ENCODE measurements around the gene CPLANE2.

Gene CPLANE2

DNA sequence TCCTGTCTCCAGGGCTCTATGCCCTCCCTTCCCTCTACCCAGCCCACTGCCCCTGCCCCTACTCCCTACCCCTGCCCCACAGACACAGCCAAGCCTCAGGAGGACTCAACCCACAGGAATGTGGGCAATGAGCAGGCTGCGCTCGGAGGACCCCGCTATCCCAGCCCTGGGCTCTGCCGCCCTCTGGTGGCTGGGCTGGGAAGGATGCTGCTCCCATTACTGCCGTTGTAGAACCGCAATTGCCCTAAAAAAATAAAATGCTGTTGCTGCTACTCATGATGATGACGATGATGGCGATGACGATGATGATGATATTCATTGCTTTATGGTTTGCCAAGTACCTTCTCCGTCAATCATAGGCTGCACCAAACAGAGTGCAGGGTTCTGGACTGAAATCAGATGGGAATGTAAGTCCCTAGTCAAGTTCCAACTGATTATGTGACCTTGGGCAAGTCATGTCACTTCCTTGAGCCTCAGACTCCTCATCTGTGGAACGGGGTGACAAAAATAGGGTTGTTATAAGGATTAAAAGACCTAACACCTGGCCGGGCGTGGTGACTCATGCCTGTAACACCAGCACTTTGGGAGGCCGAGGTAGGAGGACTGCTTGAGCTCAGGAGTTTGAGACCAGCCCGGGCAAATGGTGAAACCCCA, 49.1 kb downstream of the CPLANE2 start:
- DNase-seq (ENCODE audit: low read depth): peak; percentile 72

DNA sequence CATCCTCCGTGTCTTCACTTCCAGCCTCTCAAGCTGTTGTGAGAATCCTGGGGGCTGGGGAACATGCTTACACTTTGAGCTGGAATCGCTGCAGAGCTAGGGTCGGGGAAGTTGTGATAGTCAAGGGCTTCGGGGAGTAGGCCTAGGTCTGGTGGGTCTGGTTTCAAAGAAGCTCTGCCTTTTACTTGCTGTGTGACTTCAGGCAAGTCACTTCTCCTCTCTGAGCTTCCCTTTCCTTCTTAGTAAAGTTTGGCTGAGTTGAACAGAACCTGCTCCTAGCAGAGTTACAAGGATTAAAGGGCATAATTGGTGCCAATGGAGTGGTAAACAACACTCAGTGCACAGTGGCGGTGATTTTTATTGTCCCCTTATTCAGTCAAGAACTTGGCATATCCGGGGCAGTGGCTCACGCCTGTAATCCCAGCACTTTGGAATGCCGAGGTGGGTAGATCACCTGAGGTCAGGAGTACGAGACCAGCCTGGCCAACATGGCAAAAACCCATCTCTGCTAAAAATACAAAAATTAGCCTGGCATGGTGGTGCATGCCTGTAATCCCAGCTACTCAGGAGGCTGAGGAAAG, 50.2 kb downstream of the CPLANE2 start:
- DNase-seq (ENCODE audit: low read depth): no peak

DNA sequence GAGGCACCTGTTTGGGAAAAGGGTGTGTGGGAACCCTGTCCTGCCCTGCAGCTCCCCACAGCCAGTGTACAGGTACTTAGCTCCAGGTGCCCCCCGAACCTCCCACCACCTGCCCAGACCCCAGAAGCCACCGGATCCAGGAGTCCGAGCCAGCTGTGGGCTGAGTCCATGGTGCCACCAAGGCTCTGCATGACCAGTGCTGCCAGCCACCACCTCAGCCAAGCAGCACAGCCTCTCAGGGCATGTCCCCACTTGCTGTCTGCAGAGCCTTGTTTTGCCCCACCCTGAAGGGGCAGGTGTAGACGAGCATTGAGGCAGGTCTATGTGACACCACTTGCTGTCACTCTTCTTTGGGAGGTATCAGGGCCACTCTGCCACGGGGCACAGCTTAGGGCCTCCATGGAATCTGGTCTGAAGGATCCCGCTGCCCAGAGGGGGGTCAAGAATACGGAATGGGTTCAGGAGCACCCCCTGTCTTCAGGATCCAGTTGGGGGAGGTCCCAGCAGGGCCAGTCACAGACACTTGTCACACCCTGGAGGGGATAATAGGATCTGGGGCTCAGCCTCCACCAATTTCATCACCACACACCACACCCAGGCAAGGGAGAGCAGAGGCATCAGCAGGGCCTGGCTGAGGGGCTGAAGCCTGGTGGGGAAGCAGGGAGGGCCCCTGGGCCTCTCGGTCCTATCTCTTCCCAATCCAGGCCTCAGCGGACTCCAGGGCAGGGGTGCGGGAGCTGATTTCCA, 52.3 kb downstream of the CPLANE2 start:
- DNase-seq (ENCODE audit: low read depth): no peak

GRCh38 chr1:16183765-16184556, 53.0 kb downstream of the CPLANE2 start:
- DNase-seq (ENCODE audit: low read depth): no peak

GRCh38 chr1:16183179-16183578, 53.8 kb downstream of the CPLANE2 start:
- peak; percentile 84 for DNase-seq (ENCODE audit: low read depth)

DNA sequence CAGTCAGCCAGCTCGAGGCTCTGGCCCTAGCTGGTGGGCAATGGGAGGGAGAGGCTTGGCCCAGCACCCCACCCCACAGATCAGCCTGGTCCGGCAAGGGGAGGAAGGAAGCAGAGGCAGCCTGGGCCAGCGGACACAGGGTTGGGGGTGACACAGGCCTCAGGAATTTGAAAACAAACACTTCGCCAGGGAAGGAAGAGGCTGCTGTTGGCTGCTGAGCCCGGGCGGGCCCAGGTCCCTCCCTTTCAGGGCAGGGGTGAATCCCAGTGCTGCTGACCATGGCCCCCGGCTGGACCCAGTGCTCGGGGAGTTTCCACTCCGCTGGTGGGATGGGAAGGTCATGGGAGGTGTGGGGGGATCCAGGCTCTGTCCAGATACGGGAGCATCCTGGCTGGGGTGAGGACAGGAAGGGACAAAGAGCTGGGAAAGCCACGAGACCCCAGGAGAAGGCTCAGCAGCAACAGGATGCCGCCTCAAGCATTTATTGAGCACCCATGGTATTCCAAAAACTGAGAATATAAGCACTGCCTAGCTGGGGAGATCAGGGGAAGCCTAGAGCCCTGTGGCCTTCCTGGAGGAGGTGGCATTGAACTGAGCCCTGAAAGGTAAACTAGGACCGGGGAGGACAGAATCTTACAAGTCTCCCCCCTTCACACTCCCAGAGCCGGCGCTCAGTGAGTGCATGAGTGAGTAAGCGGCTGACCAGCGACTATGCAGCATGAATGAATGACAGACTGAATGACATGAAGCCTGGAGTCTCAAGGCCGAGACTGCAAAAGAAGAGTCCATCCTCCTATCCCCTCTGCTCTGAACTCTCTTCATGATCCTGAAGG, 54.9 kb downstream of the CPLANE2 start:
- peak; percentile 87 for DNase-seq (ENCODE audit: low read depth)

Measured in stromal cell of bone marrow (primary cell).